ENCODE results near the gene TCF3.

GRCh38 chr19:1612114-1613086 lies 40.0 kb downstream of the TCF3 start:
- no peak for TF ChIP-seq CTCF (IDR thresholded peaks at IDR 0.05)
- no peak for TF ChIP-seq ZFX (IDR thresholded peaks at IDR 0.05; ENCODE audit: borderline replicate concordance)

All from 22Rv1 (cell line).